ENCODE measurements around the gene EXOC6B. TPM values are rescaled to one million over a fixed set of nuclear protein-coding genes. Genes with fewer than 3 reads are reported as not detected.

EXOC6B gene
- polyA plus RNA-seq, 2 of the 4 experiments (the other 2 are of a cell fraction) = 15.5 to 24.7 TPM

GRCh38 chr2:72779495-72779894, 46.3 kb downstream of the EXOC6B start:
- H3K4me2 ChIP-seq = peak overlapping the region; percentile 46
- ATAC-seq = no peak
- POLR2A ChIA-PET = interaction anchor here (1.3 kb wide), 1 partner anchor 83 kb away, joined by 4 read pairs; no protein-coding TSS in a partner anchor
- no peak for DNase-seq (ENCODE audit: low read depth in 1 of 2, low spot score in 1 of 2)
- H3K4me1 ChIP-seq = peaks cover 38% of the 10 kb centered on the region
- CTCF ChIA-PET = interaction anchor here (1.0 to 5.6 kb wide), 6 partner anchors 37 to 108 kb away, joined by 3 to 38 read pairs (median 6); partner anchors contain the start of gene SPR
- H3K27ac ChIP-seq = peak overlapping the region; percentile 12 to 40; a peak in 2 of 6 replicates
- peaks cover 14% of the 10 kb centered on the region for H3K9me3 ChIP-seq
- 87% methylated on average over 2 of the region's 2 CpGs for WGBS (ENCODE audit: missing lambda C conversion rate)
- FAIRE-seq = no peak
- TF ChIP-seq HES2 (IDR thresholded peaks at IDR 0.05) (no peak), CBX8 (IDR thresholded peaks at IDR 0.05) (no peak), EP300 (IDR thresholded peaks at IDR 0.05) (no peak), KDM1A (IDR thresholded peaks at IDR 0.05; ENCODE audit: low read depth) (no peak), HOXB13 (CRISPR knock-in tag; IDR thresholded peaks at IDR 0.05; ENCODE audit: low read depth) (no peak), ATOH8 (CRISPR knock-in tag; IDR thresholded peaks at IDR 0.05; ENCODE audit: low read depth) (no peak), ZC3H11A (IDR thresholded peaks at IDR 0.05) (no peak), CEBPB (IDR thresholded peaks at IDR 0.05) (no peak), SMC3 (IDR thresholded peaks at IDR 0.05) (no peak), RAD21 (conservative IDR thresholded peaks at IDR 0.05 in 1 of 2, IDR thresholded peaks at IDR 0.05 in 1 of 2) (no peak), ESRRA (IDR thresholded peaks at IDR 0.05; ENCODE audit: borderline replicate concordance, low read length) (no peak), MYC (IDR thresholded peaks at IDR 0.05; ENCODE audit: borderline replicate concordance, low read length) (no peak), REST (IDR thresholded peaks at IDR 0.05) (no peak), CBX2 (IDR thresholded peaks at IDR 0.05; ENCODE audit: borderline replicate concordance, low read depth) (no peak), NPAS2 (CRISPR knock-in tag; IDR thresholded peaks at IDR 0.05; ENCODE audit: borderline replicate concordance) (no peak), PBX3 (IDR thresholded peaks at IDR 0.05) (no peak), EHF (CRISPR knock-in tag; IDR thresholded peaks at IDR 0.05) (no peak)
- H3K4me3 ChIP-seq = no peak overlapping the region

- ChIA-PET POLR2A (no interaction called here), CTCF (interaction anchor here (0.7 to 5.6 kb wide), 6 partner anchors 9 to 208 kb away, joined by 3 to 38 read pairs (median 4); no protein-coding TSS in a partner anchor)
- Histone ChIP-seq H3K4me3 (no peak overlapping the region), H3K27ac (peak overlapping the region in 1 of 2 experiments; percentile 36; a peak in 1 of 6 replicates), H3K4me1 (peaks cover 38% of the 10 kb centered on the region), H3K9me3 (peaks cover 7% of the 10 kb centered on the region; the same call in 2 of the 3 replicates), H3K4me2 (peak overlapping the region; percentile 54)
- WGBS (ENCODE audit: missing lambda C conversion rate) = 0% methylated on average over 1 of the region's 1 CpG
- ATAC-seq (peak; percentile 95 to 97), FAIRE-seq (peak; percentile 86), DNase-seq (ENCODE audit: low read depth in 1 of 2, low spot score in 1 of 2) (peak; percentile 75 to 82)
- TF ChIP-seq PBX3 (IDR thresholded peaks at IDR 0.05) (no peak), KDM1A (IDR thresholded peaks at IDR 0.05; ENCODE audit: low read depth) (no peak), POLR2AphosphoS2 (conservative IDR thresholded peaks at IDR 0.05; ENCODE audit: low read length) (no peak), JUNB (IDR thresholded peaks at IDR 0.05) (peak; percentile 53; the same call in 1 of the 2 replicates), RAD21 (conservative IDR thresholded peaks at IDR 0.05 in 1 of 2, IDR thresholded peaks at IDR 0.05 in 1 of 2) (no peak), FOSL2 (IDR thresholded peaks at IDR 0.05) (0 out of 2 replicates have a peak, but pooled peaks have one; percentile 12), FOSL2 (CRISPR knock-in tag; IDR thresholded peaks at IDR 0.05) (peak; percentile 86), ATOH8 (CRISPR knock-in tag; IDR thresholded peaks at IDR 0.05; ENCODE audit: low read depth) (no peak), MYC (IDR thresholded peaks at IDR 0.05; ENCODE audit: borderline replicate concordance, low read length) (no peak)
Observed at GRCh38 chr2:72778410-72778809, 47.4 kb downstream of the EXOC6B start.
